GM21619 (cell line): ENCODE measurements around the gene CISH.

Experiments used
- ATAC-seq: cut with Tn5 transposase; IDR thresholded peaks from one replicate; pipeline ENCODE4 v1.9.1; 2021; ENCODE audit not compliant: unreplicated experiment

Gene CISH

DNA sequence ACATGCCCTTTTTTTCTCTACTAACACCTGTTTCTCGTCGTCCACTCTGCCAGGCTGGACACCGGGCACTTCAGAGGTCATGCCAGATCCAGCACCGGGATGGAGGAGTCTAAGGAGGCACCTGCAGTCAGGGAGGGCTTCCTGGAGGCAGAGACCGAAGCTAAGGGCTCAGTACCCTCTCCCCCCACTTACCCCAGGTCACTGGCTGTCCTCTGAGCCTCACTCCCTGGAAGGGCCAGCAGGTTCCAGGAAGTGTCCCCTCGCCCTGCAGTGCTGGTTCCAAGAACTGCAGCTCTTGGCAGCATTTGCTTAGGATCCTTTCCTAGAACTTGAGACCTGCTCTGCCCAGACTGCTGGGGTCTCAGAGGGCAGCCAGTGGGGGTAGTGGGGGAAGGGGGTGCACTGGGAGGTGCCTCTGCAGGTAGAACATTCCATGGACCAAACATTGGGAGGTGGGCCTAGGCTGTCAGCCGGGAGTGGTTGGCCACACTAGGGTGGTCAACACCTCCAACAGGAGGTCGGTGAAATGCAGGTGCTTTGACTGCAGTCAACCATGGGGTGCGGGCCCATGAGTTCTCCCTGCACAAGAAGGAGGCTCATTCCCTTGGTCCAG, 11.3 kb downstream of the CISH start:
- ATAC-seq = no peak

DNA sequence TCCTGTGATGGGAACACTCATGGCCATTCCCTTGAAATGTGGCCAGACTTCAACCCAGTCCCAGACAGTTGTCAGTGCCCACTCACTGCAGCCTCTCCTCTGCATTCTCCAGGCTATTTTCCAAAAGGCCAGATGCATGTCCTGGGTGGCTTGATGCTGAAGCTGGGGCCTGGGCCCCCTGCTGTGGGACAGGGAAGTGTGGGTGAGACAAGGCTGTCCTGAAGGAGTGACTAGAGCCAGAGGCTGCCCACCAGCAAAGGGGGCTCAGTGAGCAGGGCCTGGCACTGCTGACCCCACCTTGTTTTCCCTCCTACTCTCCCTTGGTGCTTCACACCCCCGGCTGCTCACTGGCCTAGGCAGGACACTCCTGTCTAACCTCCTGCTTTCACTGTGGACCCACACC, 11.9 kb downstream of the CISH start:
- ATAC-seq = no peak

DNA sequence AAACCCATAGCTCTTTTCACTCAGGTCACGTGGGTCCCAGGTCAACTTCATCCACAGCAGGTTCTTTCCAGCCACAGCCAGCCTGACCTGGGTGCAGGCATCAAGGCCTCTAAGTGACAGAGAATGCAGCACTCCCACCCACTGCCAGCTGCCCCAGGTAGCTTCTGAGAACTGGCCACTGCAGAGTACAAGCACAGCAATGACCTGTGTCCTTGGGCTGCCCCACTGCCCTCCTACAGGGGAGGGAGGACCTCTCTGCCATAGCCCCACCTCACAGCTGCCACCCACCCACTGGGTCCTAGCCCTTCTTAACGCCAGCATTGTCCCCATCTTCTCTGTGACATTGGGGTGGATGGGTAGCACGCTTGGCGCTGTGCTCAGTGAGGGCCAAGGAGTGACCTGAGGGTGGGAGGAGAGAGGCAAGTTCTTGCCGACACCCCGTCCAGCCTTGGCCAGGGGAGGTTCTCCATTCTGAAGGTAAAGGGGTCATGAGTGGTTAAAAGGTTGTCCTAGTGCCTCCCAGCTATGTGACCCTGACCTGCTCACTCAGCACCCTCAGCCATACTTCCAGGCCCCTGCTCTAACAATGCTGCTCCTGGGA, 12.4 kb downstream of the CISH start:
- no peak for ATAC-seq

DNA sequence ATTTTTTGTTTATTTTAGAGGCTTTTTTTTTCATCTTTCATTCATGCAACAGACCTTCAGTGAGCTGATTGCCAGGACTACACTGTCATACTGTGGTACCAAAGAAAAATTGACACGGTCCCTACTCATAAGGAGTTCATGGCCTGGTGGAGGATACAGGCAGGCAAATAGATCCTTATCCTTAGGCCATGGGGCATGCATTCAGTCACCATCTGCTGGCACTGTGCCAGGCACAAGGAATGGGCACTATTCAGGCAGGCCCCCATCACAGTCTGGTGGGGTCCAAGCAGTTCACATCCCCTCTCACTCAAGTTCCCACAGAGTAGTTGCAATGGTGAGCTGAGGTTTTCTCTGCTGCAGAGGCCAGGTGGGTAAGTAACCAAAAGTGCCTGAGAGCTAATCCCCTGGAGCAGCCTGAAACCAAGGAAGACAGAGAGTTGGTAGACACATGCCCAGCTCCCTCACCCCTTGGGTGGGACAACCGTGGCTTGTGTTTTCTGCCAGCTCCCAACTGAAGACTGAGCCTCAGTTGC, 17.3 kb downstream of the CISH start:
- ATAC-seq = no peak

DNA sequence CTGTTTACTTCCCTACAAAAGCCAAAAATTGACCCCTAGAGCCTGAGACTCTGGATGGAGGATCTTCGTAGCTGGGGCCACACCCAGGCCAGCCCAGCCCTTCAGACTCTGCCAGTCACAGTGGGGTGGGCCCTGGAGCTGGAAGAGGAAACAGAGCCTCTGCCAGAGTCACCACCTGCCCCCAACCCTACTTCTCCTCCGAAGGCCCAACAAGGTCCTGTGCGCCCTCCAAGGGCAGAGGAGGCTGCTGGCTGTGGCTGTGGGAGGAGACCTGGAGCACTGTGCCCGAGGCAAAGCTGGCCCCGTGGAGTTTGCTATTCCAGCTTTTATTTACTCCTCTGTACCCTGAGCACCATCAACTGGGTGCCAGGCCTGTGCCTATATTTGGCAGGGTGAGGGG, 19.0 kb downstream of the CISH start:
- no peak for ATAC-seq

DNA sequence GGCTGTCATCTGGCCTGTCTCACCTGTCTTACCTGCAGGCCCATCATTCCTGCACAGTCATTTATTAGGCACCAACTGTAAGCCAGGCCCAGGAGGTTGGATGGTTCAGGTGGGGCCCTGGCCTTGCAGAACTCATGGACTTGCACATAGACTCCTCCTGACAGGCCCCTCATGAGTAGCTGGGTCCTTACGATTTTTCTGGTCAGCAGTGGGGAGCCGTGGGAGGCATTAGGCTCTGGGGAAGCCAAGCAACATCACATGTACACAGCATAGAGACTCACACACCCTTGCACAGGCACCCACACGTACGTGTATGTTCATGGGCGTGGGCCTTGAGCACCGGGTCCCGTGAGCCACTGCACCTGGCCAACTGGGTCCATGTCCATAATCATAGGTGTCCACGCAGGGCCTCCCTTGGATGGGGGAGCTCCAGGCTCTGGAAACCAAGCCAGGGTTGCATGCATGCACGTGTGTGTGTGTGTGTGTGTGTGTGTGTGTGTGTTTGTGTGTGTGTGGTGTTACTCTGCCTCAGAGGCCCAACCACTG, 20.3 kb downstream of the CISH start:
- ATAC-seq = no peak

DNA sequence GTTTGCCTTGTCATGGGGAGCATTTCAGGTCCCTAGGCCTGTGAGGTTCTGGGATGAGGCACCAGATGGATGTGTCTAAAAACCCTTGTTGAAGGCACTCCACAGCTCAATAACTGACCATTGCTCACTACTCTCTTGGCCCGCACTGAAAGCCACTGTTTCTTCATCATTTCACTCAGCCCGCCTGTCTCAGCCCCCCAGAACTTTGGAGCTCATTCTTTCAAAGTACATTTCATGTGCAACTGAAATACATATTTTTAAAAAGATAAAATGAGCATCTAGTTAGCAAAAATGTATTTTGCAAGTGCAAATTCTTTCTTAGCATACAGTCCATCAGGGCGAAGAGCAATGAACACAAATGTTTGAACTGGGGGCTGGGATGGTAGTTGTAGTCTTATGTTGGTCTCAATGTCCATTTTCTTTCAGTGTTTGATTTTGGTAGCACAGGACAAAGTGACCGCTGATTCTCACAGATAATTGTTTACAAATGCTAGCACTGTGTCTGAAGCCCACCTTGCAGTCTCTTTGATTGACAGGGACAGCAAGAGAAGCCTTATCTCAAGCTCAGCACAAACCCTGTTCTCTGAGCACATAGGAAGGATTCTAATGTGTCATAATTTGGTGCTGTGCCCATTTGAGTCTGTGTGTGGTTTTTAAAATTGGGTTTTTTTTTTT, 22.7 kb downstream of the CISH start:
- no peak for ATAC-seq

DNA sequence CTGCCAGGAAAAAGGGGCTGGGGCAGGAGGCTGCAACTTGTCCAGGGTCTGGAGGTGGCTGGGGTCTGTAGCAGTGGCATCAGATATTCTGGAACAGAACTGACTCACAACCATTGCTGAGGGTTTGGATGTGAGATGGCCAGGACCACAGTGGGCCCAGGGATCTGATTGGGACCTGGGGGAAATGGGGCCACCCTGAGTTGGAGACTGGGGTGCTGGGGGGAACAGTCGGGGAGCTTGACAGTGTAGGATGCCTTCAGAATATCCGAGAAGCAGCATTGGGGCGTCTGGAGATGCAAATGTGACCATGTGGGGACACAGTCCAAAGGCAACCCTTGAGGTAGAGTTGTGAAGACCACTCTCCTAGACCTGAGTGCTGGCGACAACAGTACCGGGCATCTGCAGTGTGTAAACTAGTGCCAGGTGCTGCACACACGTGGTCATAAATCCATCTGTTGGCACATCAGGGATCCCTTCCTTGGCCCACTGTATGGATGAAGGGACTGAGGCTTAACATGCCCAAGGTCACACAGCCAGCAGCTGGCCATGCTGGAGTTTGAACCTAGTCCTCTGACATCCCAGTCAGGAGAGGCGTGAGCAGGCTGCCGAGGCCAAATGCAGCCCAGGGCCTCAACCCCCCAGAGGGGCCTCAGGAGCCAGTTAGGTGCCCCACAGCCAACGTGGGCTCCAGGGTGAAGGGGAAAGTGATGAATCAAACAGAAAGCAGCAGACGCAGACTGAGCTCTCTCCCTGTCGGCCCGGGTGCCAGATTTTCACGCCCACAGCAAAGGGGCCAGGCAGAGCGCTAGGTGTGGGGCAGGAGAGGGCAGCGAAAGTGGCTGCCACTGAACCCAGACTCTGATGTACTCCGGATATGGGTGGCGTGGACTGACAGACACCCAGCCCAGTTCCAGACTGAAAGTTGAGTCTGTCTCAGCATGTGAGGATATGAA, 23.5 kb downstream of the CISH start:
- no peak for ATAC-seq

DNA sequence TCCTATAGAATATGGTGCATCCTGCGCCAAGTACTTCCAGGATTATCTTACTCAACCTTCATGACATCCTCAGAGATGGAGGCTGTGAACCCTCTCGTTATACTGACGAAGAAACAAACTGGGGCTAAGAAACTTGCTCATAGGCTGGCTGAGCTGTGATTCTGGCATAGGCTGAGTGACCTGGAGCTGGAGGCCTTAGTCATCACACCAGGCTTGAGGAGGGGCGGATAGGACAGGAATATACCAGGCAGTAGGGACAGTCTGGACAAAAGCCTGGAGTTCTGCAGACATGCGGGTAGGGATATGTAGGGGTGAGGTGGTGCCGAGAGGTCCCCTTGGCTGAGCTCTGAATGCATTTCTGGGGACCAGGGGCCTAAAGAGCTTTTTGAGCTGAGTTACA, 24.2 kb downstream of the CISH start:
- no peak for ATAC-seq

DNA sequence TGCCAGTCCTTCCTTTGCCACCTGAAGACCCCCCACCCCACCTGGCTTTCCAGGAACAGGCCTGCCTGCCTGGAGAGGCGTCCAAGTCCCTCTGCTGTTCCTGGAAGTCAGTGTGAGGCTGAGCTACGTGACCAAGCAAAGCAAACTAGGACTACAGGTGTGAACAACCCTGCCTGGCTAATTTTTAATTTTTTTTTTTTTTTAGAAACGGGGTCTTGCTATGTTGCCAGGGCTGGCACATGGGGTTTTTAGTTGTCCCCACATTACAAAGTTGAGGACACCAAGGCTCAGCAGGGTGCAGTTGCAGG, 24.9 kb downstream of the CISH start:
- ATAC-seq = no peak

DNA sequence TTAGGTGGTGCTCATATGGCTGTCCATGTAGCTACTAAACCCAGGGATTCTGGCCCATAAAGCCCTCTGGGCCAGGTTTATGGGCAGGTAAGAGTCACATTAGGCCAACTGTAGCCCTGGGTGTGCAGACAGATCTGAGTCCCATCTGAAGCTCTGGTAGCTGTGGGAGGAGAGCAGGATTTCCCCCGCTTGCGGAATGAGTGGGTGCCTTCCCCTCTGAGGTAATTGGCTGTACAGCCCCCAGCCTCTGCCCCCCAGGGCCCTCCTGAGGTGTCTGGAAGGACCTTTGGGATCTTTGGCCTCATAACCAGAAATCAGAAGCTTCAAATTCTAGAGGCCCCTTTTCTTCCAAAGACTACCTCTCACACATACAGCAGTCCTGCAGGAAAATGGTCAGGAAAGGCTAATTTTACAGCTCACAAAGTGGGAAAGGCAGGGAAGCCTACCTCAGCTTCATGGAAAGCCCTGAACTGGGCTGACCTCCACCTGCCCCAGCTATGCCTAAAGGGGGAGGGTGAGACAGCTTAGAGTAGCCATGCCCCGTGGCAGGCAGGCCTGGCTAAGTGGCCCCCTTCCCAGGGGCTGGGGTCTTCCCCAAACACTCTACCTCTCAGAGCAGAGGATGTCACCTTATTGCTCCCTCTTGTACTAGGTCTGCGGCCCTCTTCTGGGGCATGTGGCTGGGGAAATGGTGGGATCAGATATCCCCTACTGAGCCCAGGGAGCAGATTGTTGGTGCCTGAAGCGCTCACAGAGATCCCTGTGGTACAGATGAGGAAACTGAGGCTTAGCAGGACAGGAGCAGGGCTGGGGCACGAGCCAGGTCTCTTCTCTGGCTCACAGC, 25.4 kb downstream of the CISH start:
- ATAC-seq = no peak

DNA sequence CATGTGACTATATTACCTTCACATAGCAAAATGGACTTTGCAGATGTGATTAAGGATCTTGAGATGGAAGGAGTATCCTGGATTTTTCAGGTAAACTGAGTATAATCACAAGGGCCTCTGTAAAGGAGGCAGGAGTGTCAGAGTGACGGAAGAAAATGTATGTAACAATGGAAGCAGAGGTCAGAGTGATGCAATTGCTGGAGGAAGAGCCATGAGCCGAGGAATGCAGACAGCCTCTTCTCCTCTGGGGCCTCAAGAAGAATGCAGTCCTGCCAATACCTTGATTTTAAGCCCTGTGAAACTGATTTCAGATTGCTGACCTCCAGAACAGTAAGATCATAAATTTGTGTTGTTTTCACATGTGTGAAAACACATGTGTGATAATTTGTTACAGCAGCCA, 27.2 kb downstream of the CISH start:
- no peak for ATAC-seq

DNA sequence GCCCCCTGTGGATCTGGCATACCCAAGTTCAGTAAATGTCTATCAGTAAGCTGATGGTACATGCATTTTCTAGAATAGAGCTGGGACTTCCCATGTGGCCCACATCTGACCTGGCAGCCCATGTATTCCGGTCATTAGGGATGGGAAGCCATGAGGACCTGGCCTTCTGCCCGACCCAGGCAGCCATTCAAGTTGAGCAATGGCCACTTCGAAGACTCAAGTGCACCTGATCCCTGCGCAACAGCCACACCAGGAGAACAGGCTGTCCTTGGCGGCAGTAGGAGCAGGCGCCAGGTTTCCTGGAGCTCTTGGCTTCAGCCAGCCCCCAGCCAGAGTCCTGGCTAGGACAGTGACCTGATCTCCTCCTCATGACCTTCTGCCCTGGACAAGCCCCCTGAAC, 27.7 kb downstream of the CISH start:
- no peak for ATAC-seq

DNA sequence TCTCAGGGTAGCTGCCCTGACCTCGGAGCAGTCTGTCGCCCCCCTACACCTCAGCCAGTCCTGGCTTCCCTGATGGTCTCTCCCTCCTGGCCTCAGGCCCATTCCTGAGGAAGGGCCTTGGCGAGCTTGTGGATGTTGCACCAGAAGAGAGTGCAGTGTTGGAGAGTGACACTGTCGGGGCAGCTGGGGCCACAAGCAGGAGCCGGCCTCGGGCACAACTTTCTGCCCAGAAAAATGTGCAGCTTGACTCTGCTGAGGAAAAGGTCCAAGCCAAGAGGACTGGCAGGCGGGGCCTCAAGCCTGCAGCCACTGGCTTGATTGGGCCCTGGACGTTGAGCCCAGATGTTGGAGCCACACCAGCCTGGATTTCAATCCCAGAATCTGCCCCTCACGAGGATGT, 29.5 kb downstream of the CISH start:
- ATAC-seq = no peak

DNA sequence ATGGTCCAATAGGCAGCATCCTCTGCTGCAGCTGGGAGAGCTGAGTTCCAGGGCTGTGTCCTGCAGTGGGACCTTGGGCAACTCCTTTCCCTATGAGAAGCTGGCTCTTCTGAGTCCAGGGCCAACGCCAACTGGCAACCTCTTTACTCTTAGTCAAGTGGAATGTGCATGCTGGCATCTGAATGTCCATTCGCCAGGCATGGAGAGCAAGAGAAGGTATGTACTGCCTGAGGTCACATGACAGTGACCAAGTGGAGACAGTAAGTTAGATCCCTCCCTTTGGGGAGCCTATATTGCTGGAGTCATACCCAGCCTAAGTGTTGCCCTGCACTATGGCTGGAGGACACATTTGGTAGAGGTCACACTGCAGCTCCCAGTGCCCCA, 30.1 kb downstream of the CISH start:
- no peak for ATAC-seq

DNA sequence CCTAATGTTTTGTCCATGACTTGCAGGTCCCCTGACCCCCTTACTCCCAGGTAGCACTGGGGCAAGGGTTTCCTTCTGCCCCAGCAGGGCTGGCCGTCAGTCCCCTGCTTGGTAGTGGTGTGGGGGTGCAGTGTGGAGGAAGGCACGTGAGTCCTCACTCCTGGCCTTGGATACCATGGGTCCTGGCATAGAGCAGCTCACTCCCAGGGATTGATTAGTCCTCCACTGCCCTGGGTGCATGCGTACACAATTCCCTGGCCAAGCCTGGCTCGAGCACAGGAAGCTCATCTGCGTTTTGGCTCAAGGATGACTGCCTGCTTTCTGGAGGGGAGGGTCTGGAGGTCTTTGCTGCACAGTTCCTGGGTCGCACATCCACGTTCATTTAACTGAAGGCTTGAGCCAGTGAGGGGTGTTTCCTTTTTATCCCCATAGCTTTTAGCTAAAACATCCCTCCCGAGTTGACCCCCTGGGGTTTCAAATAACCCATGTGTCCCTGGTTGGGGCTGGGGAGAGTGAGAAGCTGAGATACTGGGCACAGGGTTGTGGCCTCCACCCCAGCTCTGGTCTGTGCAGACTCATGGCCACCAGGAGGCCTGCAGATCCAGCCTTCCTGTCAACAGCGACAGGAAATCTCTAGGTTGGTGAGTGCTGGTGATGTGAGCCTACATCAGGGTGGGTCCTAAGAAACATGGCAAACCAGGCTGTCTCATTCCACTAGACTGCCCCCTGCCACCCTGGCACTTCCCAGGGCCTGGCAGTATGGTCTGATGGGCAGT, 30.7 kb downstream of the CISH start:
- no peak for ATAC-seq

DNA sequence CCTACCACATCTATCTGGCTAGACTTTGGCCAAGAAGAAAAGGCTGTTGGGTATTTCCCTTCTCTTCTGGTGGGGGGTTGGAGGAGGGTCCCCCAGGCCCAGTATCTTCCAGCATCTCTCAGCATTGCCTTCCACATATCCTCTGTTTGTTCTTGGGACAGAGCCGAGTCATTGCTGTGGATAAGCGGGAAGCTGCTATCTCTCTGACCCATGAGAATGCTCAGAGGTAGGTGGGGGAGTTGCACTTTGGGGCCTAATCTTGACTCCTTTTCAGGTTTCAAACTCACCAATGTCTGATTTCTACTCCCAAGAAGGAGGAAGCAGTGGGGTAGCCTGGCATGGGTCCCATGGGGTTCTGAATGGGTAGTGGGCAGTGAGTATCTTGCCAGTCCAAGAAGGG, 34.2 kb downstream of the CISH start:
- no peak for ATAC-seq

DNA sequence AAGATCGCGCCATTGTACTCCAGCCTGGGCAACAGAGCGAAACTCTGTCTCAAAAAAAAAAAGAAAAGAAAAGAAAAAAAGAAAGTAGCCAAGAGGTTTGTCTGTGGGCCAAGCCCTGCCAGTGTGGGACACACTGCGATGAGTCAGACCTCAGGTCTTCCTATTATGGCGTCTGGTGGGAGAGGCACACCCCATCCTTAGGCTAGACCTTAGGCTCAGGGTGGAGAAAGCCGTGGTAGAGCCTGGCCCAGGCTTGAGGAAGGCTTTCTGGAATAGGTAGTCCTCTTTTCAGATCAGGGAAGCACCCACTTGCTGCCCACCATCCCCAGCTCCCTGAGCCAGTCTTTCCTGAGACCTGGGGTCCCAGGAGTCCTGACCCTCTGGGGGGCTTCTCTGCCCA, 36.2 kb downstream of the CISH start:
- no peak for ATAC-seq

DNA sequence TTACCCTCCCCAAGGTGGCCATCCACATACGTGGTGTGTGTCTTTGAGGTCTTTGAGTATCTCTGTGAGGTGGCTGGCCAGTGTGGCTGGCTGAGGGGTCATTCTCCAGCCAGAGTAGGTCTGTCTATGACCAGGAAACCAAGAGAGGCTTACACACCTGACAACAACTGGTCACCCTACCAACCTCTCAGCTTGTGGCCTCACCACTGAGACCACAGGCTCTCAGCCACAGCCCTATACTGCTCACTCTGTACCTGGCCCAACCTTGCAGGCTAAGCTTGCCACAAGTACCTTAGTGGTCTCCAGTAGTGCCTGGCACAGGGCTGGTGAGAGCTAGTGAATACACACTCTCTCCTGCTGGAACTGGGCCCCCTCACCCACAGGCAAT, 37.1 kb downstream of the CISH start:
- ATAC-seq = no peak
